NCI-H2107 (cell line): Measurements from ENCODE around the gene C19orf33.

Experiments used
- DNase-seq: peaks from one replicate; lab custom pipeline; 2025; lab: John Stamatoyannopoulos, UW

Gene C19orf33

GRCh38 chr19:38346837-38347236 lies 42.8 kb downstream of the C19orf33 start:
- no peak for DNase-seq

- no peak for DNase-seq
These were observed 46.8 kb downstream of the C19orf33 start for GRCh38 chr19:38350883-38351282.

- no peak for DNase-seq
These were observed 47.9 kb downstream of the C19orf33 start for GRCh38 chr19:38351865-38352395.

GRCh38 chr19:38352611-38353010 lies 48.6 kb downstream of the C19orf33 start:
- DNase-seq: no peak
